Measurements from ENCODE around the gene DPM3. TPM values are rescaled to one million over a fixed set of nuclear protein-coding genes. Genes with fewer than 3 reads are reported as not detected.

The DPM3 gene
- total RNA-seq, 6 donors from 2014 or later: 25.1 to 112 (median 67.5) TPM; not detected in 1

- Histone ChIP-seq H3K4me1 (peaks cover 11 to 25% (median 16%) of the 10 kb centered on the region in 4 donors), H3K27me3 (no peaks in the 10 kb centered on the region), H3K9me3 (no peaks in the 10 kb centered on the region), H3K36me3 (no peaks in the 10 kb centered on the region), H3K27ac (peak overlapping the region; percentile 44 to 84 (median 74)), H3K4me3 (peak overlapping the region in 3 of 4 donors; percentile 23 to 50 (median 40))
- ATAC-seq (ENCODE audit: low FRiP score in 2 of 2): peak; percentile 8 to 12
- 54 to 58% methylated on average over 8 of the region's 8 CpGs for WGBS, 2 donors
- TF ChIP-seq CTCF (IDR thresholded peaks at IDR 0.05) (no peak), EP300 (IDR thresholded peaks at IDR 0.05) (no peak), POLR2AphosphoS5 (IDR thresholded peaks at IDR 0.05) (no peak), POLR2A (IDR thresholded peaks at IDR 0.05) (peak in 1 of 4 donors; percentile 27)
- peak in 1 of 2 donors; percentile 54 for DNase-seq
These were observed 45.9 kb upstream of the DPM3 start for GRCh38 chr1:155186067-155186793.

GRCh38 chr1:155185783-155186066 lies 45.4 kb upstream of the DPM3 start:
- Histone ChIP-seq H3K27me3 (no peaks in the 10 kb centered on the region), H3K36me3 (no peaks in the 10 kb centered on the region), H3K9me3 (no peaks in the 10 kb centered on the region), H3K4me3 (peak overlapping the region in 1 of 4 donors; percentile 50), H3K27ac (peak overlapping the region; percentile 44 to 84 (median 74)), H3K4me1 (peaks cover 11 to 25% (median 16%) of the 10 kb centered on the region in 4 donors)
- TF ChIP-seq CTCF (IDR thresholded peaks at IDR 0.05) (no peak), POLR2AphosphoS5 (IDR thresholded peaks at IDR 0.05) (no peak), POLR2A (IDR thresholded peaks at IDR 0.05) (no peak), EP300 (IDR thresholded peaks at IDR 0.05) (no peak)
- DNase-seq (no peak), ATAC-seq (ENCODE audit: low FRiP score in 2 of 2) (no peak)
- WGBS, 2 donors: 62 to 63% methylated on average over 6 of the region's 6 CpGs

GRCh38 chr1:155184835-155185782 lies 44.8 kb upstream of the DPM3 start:
- 32 to 61% methylated on average over 9 to 19 of the region's 21 CpGs for WGBS, 2 donors
- ATAC-seq (ENCODE audit: low FRiP score in 2 of 2) (peak; percentile 76 to 83), DNase-seq (peak; percentile 81 to 85)
- Histone ChIP-seq H3K4me1 (peaks cover 11 to 25% (median 16%) of the 10 kb centered on the region in 4 donors), H3K27ac (peak overlapping the region; percentile 44 to 84 (median 74)), H3K9me3 (no peaks in the 10 kb centered on the region), H3K36me3 (no peaks in the 10 kb centered on the region), H3K27me3 (no peaks in the 10 kb centered on the region), H3K4me3 (peak overlapping the region in 1 of 4 donors; percentile 50)
- no peak for TF ChIP-seq CTCF (IDR thresholded peaks at IDR 0.05)
- TF ChIP-seq EP300 (IDR thresholded peaks at IDR 0.05): peak in 2 of 4 donors; percentile 45 to 51
- peak in 2 of 4 donors; percentile 15 to 26 for TF ChIP-seq POLR2A (IDR thresholded peaks at IDR 0.05)
- peak in 1 of 2 donors; percentile 25 for TF ChIP-seq POLR2AphosphoS5 (IDR thresholded peaks at IDR 0.05)

GRCh38 chr1:155184351-155184811 lies 44.0 kb upstream of the DPM3 start:
- peaks cover 11 to 25% (median 17%) of the 10 kb centered on the region in 4 donors for H3K4me1 ChIP-seq
- TF ChIP-seq EP300 (IDR thresholded peaks at IDR 0.05) (no peak), POLR2A (IDR thresholded peaks at IDR 0.05) (no peak), CTCF (IDR thresholded peaks at IDR 0.05) (no peak)
- DNase-seq (no peak), ATAC-seq (ENCODE audit: low FRiP score in 2 of 2) (peak in 1 of 2 donors; percentile 0)
- no peaks in the 10 kb centered on the region for H3K9me3 ChIP-seq
- H3K27ac ChIP-seq: peak overlapping the region; percentile 44 to 84 (median 74)
- 89 to 93% methylated on average over 3 to 4 of the region's 4 CpGs for WGBS, 2 donors
- H3K4me3 ChIP-seq: no peak overlapping the region
- H3K27me3 ChIP-seq: no peaks in the 10 kb centered on the region
- no peaks in the 10 kb centered on the region for H3K36me3 ChIP-seq
